Activated CD4-positive, CD25-positive, alpha-beta regulatory T cell treated with anti-CD3 and anti-CD28 coated beads, Interleukin-2, amount 50 U/mL, for 72 hours (primary cell): ENCODE results near the gene ALPG.
"Not testable (repeated sequence)": the region's sequence is repeated elsewhere in the genome, so short reads cannot be mapped to it uniquely, and the experiment has no call there.

ENCODE experiments used
- DNase-seq: peaks from one replicate; pipeline ENCODE4 v3.0.0; 2021

ALPG gene

DNA sequence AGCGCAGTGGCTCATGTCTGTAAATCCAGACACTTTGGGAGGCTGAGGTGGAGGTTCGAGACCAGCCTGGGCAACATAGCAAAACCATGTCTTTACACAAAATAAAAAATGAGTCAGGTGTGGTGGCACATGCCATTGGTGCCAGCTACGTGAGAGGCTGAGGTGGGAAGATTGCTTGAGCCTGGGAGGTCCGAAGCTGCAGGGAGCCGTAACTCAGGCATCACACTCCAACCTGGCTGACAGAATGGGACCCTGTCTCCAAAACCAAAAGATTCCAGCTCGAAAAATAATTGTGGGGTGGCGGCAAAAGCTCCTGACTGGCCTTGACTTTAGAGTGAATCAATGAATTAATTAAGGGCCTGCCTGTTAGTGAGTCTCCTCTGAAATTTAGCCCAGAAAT, 29.3 kb upstream of the ALPG start:
- DNase-seq: no peak

DNA sequence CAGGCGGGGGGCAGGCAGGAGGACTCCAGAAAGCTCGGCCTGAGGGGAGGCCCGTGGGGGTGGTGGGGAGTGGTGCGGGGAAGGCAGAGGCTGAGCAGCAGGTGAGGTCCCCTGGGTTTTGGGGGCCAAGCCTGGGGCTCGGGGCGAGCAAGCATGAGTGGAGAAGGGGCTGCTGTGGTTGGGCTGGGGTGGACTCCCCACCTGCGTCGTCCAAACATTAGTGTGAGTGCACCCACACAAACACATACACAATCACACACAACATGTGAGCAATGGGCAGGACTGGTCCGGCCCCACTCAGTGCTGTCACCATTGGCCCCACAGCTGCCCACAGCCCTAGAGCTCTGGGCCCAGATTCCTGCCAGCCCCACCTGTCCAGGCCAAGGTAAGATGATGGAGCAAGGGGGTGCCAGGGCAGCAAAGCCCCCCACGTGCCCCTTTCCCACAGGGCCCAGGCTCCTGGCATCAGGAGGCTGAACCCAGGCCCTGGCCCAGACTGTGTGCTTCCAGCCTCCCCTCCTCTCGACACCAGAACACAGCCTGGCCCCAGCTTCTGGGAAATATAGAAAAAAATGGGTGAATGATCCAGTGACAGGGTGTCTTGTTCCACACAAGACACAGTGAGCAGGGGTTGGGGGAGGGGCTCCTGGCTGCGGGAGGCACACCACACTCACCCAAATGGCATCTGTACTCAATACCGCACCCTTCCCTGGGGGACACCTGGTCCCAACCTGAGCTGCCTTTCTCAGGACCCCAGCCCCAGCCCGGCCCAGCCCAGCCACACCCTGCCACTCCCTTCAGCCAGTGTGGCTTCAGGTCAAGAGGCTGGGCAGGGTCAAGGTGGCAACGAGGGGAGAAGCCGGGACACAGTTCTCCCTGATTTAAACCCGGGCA, 28.6 kb upstream of the ALPG start:
- DNase-seq: no peak

DNA sequence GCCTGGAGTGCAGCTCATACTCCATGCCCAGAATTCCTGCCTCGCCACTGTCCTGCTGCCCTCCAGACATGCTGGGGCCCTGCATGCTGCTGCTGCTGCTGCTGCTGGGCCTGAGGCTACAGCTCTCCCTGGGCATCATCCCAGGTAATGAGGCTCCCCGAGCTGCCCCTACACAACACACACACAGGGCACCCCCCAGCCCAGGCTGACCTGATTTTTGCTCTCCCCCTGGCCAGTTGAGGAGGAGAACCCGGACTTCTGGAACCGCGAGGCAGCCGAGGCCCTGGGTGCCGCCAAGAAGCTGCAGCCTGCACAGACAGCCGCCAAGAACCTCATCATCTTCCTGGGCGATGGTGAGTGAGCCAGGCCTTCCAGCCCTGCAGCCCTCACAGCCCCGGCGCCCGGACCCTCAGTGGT, 27.9 kb upstream of the ALPG start, which contains the start of gene ALPP:
ALPP (plus strand) TSS at position 17 of the 417 bp plus-strand sequence; CDS start at position 69, 52 bp downstream.
- not testable (repeated sequence) for DNase-seq

DNA sequence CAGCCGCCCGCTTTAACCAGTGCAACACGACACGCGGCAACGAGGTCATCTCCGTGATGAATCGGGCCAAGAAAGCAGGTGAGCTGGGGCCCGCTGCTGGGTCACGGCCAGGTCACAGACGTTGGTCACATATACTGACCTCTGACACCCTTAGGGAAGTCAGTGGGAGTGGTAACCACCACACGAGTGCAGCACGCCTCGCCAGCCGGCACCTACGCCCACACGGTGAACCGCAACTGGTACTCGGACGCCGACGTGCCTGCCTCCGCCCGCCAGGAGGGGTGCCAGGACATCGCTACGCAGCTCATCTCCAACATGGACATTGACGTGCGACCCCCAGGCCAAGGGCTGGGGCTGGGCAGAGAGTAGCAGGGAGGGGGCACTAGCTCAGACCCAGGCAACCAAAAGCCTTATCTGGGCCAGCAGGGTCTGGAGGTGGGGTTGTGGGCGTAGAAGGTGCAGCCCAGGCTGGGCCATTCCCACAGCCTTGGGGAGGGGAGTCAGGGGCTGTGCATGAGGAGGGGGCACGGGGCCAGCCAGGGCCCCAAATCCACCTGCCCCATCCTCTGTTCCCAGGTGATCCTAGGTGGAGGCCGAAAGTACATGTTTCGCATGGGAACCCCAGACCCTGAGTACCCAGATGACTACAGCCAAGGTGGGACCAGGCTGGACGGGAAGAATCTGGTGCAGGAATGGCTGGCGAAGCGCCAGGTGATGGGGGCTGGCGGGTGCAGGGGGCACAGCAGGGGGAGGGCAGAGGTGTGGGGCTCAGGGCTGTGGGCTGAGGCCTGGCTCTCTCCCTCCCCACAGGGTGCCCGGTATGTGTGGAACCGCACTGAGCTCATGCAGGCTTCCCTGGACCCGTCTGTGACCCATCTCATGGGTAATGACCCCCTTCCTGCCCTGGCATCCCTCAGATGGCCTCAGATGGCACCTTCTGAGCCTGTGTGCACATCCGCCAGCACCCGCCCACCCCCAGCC, 26.7 kb upstream of the ALPG start:
- not testable (repeated sequence) for DNase-seq

DNA sequence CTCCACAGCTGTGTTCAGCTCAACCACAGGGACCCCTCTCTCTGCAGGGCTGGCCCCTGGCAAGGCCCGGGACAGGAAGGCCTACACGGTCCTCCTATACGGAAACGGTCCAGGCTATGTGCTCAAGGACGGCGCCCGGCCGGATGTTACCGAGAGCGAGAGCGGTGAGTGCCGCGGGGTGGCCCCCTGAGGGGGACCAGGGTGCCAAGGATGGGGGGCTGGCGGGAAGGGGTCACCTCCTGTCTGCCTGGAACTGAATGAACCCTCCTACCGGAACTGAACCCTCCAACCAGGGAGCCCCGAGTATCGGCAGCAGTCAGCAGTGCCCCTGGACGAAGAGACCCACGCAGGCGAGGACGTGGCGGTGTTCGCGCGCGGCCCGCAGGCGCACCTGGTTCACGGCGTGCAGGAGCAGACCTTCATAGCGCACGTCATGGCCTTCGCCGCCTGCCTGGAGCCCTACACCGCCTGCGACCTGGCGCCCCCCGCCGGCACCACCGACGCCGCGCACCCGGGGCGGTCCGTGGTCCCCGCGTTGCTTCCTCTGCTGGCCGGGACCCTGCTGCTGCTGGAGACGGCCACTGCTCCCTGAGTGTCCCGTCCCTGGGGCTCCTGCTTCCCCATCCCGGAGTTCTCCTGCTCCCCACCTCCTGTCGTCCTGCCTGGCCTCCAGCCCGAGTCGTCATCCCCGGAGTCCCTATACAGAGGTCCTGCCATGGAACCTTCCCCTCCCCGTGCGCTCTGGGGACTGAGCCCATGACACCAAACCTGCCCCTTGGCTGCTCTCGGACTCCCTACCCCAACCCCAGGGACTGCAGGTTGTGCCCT, 25.2 kb upstream of the ALPG start:
- not testable (repeated sequence) for DNase-seq

DNA sequence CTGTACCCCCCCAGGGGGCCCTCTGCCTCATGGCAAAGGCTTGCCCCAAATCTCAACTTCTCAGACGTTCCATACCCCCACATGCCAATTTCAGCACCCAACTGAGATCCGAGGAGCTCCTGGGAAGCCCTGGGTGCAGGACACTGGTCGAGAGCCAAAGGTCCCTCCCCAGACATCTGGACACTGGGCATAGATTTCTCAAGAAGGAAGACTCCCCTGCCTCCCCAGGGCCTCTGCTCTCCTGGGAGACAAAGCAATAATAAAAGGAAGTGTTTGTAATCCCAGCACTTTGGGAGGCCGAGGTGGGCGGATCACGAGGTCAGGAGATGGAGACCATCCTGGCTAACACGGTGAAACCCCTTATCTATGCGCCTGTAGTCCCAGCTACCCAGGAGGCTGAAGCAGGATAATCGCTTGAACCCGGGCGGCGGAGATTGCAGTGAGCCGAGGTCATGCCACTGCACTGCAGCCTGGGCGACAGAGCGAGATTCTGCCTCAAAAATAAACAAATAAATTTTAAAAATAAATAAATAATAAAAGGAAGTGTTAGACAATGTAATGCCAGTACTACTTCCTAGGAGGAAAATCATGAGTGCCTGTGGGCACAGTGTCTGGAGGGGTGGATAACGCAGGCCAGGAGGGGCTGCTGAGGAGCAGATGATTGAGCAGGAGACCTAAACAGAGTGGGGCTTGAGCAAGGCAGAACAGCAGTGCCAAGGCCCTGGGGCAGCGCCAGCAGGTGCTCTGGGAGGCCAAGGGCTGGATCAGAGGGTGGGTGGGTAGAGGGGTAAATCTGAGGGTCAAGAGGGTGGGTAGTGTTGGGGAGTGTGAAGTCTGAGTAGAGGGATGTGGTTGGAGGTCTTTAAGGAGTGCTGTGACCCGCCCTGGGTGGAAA, 24.1 kb upstream of the ALPG start:
- DNase-seq: no peak

DNA sequence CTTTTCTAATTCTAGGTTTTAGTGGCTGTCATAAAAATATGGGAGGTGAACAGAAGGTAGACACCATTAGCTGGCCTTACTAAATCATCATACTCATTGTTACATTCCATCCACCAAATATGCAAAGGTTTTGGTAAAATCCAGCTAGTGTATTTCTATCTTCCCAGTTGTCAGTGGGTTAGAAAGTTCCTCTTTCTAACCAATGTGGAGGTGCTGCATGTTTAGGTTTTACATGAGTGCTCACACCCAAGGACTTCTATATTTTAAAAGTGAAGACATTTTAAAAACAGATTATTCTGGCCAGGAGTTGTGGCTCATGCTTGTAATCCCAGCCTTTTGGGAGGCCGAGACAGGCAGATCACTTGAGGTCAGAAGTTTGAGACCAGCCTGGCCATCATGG, 22.2 kb upstream of the ALPG start:
- DNase-seq: no peak

DNA sequence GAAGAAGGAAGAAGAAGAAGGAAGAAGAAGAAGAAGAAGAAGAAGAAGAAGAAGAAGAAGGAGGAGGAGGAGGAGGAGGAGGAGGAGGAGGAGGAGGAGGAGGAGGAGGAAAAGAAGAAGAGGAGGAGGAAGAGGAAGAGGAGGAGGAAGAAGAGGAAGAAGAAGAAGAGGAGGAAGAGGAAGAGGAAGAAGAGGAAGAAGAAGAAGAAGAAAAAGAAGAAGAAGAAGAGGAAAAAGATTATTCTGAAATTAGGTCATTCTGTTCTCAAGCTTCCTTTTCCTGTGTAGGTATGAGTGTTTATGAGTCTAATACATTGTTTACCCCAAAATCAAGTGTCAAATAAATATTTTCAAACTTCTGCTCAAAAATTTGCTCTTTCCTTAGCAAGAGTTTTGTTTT, 21.6 kb upstream of the ALPG start:
- DNase-seq: not testable (repeated sequence)

DNA sequence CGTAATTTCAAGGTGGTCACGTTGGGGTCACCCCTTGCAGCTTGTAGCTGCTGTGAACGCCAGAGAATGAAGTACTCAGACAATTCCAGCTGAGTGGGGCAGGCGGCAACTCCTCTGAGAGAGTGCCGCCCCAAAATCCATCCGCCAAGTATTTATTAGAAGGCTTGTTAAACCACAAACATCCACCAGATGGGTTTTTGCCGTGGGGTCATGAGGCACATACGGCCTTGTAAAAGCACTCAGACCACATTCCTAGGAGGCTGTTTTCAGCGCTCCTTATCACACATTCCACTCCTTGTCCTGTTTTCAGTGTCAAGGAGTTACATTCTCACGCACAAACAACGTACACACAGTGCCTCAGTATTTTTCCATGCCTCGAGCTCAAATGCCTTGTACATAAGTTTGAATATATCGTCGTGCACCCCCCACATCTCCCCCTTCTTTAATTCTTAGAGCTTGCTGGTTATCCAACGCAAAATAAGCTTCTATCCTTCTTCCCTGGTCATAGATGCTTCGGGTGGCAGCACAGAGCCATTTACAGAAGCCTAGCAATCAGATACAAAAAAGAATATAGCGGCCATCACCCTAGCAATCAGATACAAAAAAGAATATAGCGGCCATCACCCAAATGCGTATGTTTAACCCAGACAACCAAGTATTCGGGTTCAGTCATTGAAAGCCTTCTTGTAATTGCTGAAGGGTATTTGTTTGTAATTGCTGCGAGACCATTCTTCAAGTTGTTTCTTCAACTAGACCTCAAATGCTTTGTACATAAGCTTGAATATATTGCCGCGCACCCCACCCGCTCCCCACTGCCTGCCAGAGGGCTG, 20.8 kb upstream of the ALPG start:
- no peak for DNase-seq

DNA sequence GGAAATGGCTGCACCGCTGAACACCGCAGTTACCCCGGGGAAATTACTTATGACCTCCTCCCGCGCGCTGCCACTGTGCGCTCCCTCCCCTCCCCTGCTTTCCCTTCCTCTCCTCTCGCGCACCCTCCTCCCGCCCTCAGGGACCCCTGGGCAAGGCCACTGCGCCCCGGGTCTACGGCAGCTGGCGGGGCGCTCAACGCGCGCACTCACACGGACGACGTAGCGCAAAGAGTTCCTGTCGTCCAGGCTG, 20.2 kb upstream of the ALPG start:
- DNase-seq: no peak

DNA sequence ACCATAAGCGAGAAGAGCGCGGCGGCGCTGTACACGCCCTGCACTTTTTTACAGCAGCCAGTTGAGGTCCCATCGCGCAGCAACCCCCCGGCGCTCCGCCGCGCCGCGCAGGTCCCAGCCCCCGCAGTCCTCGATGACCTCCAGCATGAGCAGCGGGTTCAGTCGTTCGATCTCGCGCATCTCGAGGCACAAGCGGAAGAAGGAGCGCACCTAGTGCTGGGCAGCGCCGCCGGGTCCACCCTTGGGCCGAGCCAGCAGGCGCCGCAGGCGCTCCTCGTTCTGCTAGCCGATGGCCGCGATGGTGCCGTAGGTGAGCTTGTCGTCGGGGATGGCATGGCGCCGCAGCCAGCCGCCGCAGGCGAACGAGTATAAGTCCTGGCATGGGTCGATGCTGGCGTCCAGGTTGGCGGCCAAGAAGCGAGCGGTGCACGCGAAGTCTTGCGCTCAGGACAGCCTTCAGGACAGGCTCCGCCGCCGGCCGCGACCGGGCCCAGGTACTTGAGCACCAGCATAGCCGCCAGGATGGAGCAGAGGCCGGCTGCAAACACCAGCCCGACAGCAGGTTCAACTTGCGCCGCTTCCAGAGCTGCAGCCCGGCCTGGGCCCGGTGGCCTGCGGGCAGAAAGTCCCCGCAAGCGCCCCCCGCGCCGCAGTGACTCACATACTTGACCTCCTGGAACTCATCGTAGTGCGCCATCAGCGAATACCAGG, 19.7 kb upstream of the ALPG start:
- DNase-seq: no peak

DNA sequence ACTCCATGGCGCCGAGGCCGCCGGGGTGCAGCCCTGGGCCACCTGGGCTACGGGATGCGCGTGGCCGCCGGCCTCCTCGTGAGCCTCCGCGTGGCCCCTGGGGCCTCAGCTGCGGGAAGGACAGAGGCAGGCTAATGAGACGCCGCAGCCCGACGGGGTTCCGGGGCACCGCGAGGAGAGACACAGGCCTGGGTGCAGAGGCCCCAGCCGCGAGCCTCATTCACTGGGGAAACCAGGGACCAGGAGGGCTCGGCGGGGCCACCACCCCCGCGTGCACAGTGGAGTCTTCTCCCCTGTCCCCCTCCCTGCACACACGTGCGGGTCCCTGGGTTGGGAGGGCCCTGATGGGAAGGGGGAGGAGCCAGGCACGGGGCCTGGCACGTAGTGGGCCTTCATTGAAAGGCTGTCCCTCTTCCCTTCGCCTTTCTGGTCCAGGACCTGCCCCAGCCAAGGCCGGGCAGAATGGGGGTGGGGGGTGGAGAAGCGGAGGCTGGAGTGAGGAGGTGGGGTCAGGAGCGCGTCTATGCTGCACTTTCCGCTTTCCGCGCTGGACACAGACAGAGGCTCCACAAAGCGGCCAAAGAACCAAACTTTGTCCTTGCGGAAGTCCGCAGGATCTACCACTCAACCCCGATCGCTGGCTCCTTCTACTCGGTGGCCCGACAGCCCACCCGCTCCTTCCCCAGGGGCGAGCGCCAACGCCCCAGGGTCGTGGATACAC, 19.0 kb upstream of the ALPG start:
- no peak for DNase-seq

DNA sequence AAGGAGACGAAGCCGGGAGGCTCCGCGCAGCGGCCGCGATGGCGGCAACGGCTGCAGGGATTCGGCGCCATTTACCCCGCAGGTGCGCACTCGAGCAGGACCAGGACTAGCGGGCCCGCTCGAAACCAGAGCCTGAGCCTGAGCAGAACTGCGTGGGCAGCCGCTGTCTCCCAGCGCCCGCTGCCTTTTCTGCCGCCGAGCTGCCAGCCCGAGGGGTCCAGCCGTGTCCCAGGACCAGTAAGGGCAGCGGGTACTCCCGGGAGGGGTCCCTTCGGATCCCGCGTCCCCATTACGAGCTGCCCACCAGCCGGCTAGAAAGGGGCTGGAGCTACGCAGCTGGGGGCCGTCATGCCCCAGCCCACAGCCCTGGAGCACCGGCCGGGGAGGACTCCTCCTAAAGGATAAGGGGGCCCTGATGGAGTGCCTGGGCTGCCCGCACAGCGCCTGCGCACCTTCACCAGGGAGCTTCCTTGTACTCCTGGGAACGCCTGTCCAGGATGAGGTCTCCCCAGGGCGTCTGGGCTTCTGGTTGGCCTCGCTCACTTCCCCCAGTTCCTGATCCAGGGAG, 18.2 kb upstream of the ALPG start:
- no peak for DNase-seq

DNA sequence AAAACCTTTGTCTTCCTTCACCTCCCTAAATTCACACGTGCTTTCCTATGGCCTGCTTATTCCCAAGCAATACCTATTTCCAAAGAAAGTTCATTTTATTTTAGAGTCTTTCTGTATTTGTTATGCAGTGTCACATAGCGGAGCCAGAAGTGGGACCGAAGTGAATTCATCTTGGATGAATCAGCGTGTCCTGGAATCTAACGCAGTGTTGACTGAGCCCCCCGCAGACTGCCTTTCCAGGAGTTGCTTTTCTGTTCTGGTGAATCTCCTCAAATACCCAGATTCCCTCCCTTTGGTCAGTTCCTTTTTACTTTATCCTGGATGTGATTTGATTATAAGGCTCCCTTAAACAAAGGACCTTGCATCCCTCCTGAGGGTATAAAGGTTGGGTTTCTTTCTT, 17.3 kb upstream of the ALPG start:
- DNase-seq: no peak

DNA sequence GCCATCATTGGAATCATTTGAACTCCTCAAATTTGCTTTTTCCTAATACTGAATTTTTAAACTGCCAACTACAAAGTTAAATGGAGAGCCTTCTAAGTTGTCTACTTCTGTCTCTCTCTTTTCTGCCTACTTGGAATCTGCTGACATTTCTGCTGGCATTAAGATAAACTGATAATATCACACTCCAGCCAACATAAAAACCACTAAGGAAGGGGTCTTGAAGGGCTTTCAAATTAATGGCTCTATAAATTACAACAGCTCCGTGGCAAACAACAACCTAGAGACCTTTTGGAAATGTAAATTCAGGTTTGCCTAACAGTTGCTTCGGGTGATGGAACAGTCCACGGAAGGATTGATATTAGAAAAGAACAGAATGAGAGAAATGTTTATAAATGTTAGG, 16.0 kb upstream of the ALPG start:
- no peak for DNase-seq

DNA sequence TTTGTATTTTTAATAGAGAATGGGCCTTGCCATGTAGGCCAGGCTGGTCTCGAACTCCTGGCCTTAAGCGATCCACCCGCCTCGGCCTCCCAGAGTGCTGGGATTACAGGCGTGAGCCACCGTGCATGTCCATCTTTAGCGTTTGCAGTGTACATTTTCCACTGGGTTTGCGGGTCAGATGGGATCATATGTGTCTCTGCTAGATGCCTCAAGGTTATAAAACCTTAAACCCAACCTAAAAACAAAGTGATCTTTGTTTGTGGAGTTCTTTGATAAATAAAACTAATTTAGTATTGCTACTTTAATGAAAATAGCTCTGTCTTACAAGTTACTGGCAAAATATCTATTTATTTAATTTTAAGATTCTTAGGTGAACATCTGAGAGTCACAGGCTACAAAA, 13.1 kb upstream of the ALPG start:
- DNase-seq: no peak

DNA sequence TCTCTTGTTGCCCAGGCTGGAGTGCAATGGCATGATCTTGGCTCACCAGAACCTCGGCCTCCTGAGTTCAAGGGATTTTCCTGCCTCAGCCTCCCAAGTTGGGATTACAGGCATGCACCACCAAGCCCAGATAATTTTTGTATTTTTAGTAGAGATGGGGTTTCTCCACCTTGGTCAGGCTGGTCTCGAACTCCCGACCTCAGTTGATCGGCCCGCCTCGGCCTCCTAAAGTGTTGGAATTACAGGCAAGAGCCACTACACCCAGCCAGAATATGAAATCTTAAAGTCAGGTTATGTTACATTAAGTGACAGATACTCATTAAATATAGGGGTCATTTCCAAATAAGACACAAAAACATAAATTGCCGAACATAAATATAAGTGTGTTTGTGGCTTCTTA, 12.2 kb upstream of the ALPG start:
- not testable (repeated sequence) for DNase-seq

DNA sequence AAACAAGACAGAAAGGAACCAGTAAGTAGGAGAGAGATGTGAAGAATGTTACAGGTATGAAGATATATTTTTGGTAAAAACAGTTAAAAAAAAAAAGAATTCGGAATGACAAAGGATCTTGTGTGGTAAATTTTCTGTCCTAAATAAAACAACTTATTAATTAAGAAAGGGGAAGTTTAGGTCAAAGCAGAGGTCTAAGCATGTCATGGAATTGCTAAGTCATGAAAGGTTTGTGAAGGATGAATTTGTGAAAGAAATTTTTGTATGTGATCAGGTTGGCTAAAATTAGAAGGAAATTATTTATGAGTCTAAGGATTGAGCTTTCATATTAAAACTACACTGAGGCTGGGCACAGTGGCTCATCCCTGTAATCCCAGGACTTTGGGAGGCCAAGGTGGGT, 11.1 kb upstream of the ALPG start:
- no peak for DNase-seq

DNA sequence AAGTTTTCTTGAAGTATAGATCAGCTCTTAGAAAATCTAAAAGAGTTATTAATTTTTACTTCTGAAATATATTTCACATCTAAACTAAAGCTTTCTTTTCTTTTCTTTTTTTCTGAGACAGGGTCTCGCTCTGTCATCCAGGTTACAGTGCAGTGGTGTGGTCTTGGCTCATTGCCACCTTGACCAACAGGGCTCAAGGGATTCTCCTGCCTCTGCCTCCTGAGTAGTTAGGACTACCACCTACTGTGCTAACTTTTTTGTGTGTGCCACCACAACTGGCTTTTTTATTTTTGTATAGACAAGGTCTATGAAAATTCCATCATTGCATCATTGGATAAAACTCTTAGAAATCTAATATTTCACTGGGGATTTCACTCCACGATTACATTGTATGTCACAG, 10.0 kb upstream of the ALPG start:
- no peak for DNase-seq
